Sigmoid colon (tissue), 4 donors: Measurements from ENCODE around the gene TRPT1.

Source experiments
- EP300 ChIP-seq, 4 donors: sonication (generic); formaldehyde crosslinking; IDR thresholded peaks; one replicate each; pipeline ENCODE4 v1.6.1; 2017; ENCODE audit warnings: antibody characterized with exemption in 4 of 4
- POLR2A ChIP-seq, 2 donors: fragments of 450-650 bp; IDR thresholded peaks; one replicate each; pipeline ENCODE4 v1.6.1; 2016; ENCODE audit warnings: antibody characterized with exemption in 2 of 2, mild to moderate bottlenecking in 2 of 2, moderate library complexity in 2 of 2
- POLR2AphosphoS5 ChIP-seq, 4 donors: sonication (generic); formaldehyde crosslinking; IDR thresholded peaks; one replicate each; pipeline ENCODE4 v1.6.1; 2017; ENCODE audit warnings: antibody characterized with exemption in 4 of 4
- TF ChIP-seq, protein P1 (sequence below), 4 experiments: fragments of 450-650 bp in 3 of 4; fragments of 200-600 bp in 1 of 4; IDR thresholded peaks; one replicate each; pipeline ENCODE4 v1.5.1; 2016 to 2019; ENCODE audit warnings: antibody characterized with exemption in 4 of 4, mild to moderate bottlenecking in 3 of 4, moderate library complexity in 2 of 4

GRCh38 chr11:64230985-64231365 lies 5.0 kb upstream of the TRPT1 start:
- no peak for TF ChIP-seq EP300 (IDR thresholded peaks at IDR 0.05)
- TF ChIP-seq, protein P1, sequence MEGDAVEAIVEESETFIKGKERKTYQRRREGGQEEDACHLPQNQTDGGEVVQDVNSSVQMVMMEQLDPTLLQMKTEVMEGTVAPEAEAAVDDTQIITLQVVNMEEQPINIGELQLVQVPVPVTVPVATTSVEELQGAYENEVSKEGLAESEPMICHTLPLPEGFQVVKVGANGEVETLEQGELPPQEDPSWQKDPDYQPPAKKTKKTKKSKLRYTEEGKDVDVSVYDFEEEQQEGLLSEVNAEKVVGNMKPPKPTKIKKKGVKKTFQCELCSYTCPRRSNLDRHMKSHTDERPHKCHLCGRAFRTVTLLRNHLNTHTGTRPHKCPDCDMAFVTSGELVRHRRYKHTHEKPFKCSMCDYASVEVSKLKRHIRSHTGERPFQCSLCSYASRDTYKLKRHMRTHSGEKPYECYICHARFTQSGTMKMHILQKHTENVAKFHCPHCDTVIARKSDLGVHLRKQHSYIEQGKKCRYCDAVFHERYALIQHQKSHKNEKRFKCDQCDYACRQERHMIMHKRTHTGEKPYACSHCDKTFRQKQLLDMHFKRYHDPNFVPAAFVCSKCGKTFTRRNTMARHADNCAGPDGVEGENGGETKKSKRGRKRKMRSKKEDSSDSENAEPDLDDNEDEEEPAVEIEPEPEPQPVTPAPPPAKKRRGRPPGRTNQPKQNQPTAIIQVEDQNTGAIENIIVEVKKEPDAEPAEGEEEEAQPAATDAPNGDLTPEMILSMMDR (IDR thresholded peaks at IDR 0.05): no peak
- no peak for TF ChIP-seq POLR2AphosphoS5 (IDR thresholded peaks at IDR 0.05)
- no peak for TF ChIP-seq POLR2A (IDR thresholded peaks at IDR 0.05)
